Loucy (cell line): Measurements from ENCODE around the gene FBXL13.

ENCODE experiments used
- CTCF ChIP-seq: fragments of 200-600 bp; sonication (generic); conservative IDR thresholded peaks from 2 replicates; pipeline ENCODE4 v1.5.1; 2014; ENCODE audit warnings: mild to moderate bottlenecking, antibody characterized with exemption, low read length
- EZH2phosphoT487 ChIP-seq: fragments of 200-600 bp; IDR thresholded peaks from 2 replicates; pipeline ENCODE4 v1.6.1; 2018; ENCODE audit warnings: antibody characterized with exemption, mild to moderate bottlenecking, moderate library complexity, borderline replicate concordance

GRCh38 chr7:102814025-102814471, 260.5 kb downstream of the FBXL13 start:
- no peak for TF ChIP-seq CTCF
- no peak for TF ChIP-seq EZH2phosphoT487
